DMS53 treated with DMSO at 0.1 percent for 48 hours (cell line): Measurements from ENCODE around the gene COL21A1.

Experiments
- DNase-seq: peaks from one replicate; lab custom pipeline; 2025; ENCODE audit not compliant: unreplicated experiment; lab: John Stamatoyannopoulos, UW

Gene COL21A1

GRCh38 chr6:56193846-56194245 lies 53.5 kb downstream of the COL21A1 start:
- DNase-seq: no peak

GRCh38 chr6:56188429-56188828 lies 59.0 kb downstream of the COL21A1 start:
- peak; percentile 20 for DNase-seq

- no peak for DNase-seq
These were observed 59.7 kb downstream of the COL21A1 start for GRCh38 chr6:56187686-56188085.

- no peak for DNase-seq
These were observed 70.6 kb downstream of the COL21A1 start for GRCh38 chr6:56176741-56177140.

GRCh38 chr6:56173228-56173627 lies 74.2 kb downstream of the COL21A1 start:
- no peak for DNase-seq

GRCh38 chr6:56172144-56172543 lies 75.2 kb downstream of the COL21A1 start:
- no peak for DNase-seq

- DNase-seq: no peak
These were observed 78.0 kb downstream of the COL21A1 start for GRCh38 chr6:56169366-56169765.

- no peak for DNase-seq
These were observed 78.8 kb downstream of the COL21A1 start for GRCh38 chr6:56168596-56168995.

GRCh38 chr6:56162081-56162480 lies 85.3 kb downstream of the COL21A1 start:
- DNase-seq: no peak

- DNase-seq: no peak
These were observed 86.9 kb downstream of the COL21A1 start for GRCh38 chr6:56160489-56160888.

GRCh38 chr6:56158571-56158970 lies 88.8 kb downstream of the COL21A1 start:
- no peak for DNase-seq

GRCh38 chr6:56156643-56157042 lies 90.7 kb downstream of the COL21A1 start:
- no peak for DNase-seq

- no peak for DNase-seq
These were observed 91.7 kb downstream of the COL21A1 start for GRCh38 chr6:56155634-56156141.

GRCh38 chr6:56154076-56154475 lies 93.3 kb downstream of the COL21A1 start:
- DNase-seq: no peak

GRCh38 chr6:56152611-56153010 lies 94.8 kb downstream of the COL21A1 start:
- DNase-seq: no peak

GRCh38 chr6:56151609-56152224 lies 95.7 kb downstream of the COL21A1 start:
- no peak for DNase-seq

GRCh38 chr6:56148488-56149186 lies 98.7 kb downstream of the COL21A1 start:
- no peak for DNase-seq

- no peak for DNase-seq
These were observed 99.6 kb downstream of the COL21A1 start for GRCh38 chr6:56147766-56148165.

GRCh38 chr6:56146086-56146485 lies 101.3 kb downstream of the COL21A1 start:
- DNase-seq: no peak

- no peak for DNase-seq
These were observed 101.8 kb downstream of the COL21A1 start for GRCh38 chr6:56145616-56146015.

GRCh38 chr6:56144538-56145324 lies 102.6 kb downstream of the COL21A1 start:
- no peak for DNase-seq

GRCh38 chr6:56143796-56144195 lies 103.6 kb downstream of the COL21A1 start:
- DNase-seq: no peak
